PFSK-1 (cell line): Measurements from ENCODE around the gene SERGEF.

Experiments used
- POLR2AphosphoS5 ChIP-seq: IDR thresholded peaks from 2 replicates; pipeline ENCODE4 v1.6.1; 2012; ENCODE audit warnings: low read depth, mild to moderate bottlenecking, control low read depth, low read length, moderate library complexity
- TF ChIP-seq, protein P1 (sequence below), 2 experiments: IDR thresholded peaks; 2 replicates each; pipeline versions ENCODE4 v1.6.1 to v1.8.0; 2011 to 2012; ENCODE audit warnings: low read depth in 2 of 2, low read length in 2 of 2, control low read depth in 1 of 2, inconsistent platforms in 1 of 2, mild to moderate bottlenecking in 1 of 2, moderate library complexity in 1 of 2; ENCODE audit not compliant: insufficient read depth in 1 of 2

DNA sequence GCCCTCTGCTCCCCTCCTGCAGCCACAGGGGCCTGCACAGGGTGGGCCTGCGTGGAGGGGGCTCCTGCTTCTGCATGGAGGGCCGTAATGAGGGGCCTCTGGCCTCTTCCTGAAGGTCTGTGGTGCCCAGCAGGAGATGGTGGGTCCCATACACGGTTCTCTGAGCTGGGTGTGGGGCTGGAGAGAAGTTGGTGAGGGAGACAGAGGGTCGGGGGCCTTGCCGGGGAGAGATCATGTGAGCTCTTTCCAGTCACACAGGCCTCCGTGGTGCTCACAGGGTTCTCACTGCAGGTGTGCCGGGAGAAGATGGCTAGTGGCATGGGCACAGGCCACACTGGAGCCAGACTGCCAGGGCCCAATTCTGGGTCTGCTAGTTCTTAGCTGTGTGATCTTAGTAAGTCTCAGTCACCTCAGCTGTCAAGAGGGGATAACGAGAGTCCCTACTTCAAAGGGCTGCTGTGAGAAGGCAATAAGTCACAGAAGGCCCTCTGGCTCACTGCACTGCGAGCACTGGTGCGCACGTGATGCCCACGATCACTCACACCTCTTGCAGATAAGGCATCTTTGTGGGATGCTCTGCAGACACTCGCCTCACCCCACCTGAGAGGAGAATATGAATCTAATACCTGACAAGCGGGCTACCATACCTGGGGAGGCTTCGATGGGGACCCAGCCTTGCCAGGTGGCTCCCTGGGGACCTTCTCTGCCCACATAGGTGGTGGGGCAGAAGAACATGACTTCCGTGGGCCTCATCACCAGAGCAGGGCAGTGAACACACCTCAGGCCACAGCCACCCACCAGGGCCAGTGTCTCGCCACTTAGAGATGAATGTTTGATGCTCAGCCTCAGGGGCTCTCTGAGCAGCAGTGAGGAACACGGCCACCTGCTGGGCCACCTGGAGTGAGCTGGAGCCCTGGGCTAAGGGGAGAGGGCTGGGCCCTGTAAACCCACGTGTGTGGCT lies 263.8 kb downstream of the SERGEF start:
- TF ChIP-seq, protein P1, sequence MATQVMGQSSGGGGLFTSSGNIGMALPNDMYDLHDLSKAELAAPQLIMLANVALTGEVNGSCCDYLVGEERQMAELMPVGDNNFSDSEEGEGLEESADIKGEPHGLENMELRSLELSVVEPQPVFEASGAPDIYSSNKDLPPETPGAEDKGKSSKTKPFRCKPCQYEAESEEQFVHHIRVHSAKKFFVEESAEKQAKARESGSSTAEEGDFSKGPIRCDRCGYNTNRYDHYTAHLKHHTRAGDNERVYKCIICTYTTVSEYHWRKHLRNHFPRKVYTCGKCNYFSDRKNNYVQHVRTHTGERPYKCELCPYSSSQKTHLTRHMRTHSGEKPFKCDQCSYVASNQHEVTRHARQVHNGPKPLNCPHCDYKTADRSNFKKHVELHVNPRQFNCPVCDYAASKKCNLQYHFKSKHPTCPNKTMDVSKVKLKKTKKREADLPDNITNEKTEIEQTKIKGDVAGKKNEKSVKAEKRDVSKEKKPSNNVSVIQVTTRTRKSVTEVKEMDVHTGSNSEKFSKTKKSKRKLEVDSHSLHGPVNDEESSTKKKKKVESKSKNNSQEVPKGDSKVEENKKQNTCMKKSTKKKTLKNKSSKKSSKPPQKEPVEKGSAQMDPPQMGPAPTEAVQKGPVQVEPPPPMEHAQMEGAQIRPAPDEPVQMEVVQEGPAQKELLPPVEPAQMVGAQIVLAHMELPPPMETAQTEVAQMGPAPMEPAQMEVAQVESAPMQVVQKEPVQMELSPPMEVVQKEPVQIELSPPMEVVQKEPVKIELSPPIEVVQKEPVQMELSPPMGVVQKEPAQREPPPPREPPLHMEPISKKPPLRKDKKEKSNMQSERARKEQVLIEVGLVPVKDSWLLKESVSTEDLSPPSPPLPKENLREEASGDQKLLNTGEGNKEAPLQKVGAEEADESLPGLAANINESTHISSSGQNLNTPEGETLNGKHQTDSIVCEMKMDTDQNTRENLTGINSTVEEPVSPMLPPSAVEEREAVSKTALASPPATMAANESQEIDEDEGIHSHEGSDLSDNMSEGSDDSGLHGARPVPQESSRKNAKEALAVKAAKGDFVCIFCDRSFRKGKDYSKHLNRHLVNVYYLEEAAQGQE (IDR thresholded peaks at IDR 0.05; ENCODE audit: insufficient read depth in 1 of 2, low read depth in 2 of 2, low read length in 2 of 2), result no peak
- no peak for TF ChIP-seq POLR2AphosphoS5
